ENCODE data around the gene GYPC. TPM values are rescaled to one million over a fixed set of nuclear protein-coding genes. Genes with fewer than 3 reads are reported as not detected.

Gene GYPC
- total RNA-seq, 1 experiment from 2014 or later: 444 TPM

GRCh38 chr2:126661702-126662500 lies 5.9 kb downstream of the GYPC start:
- in situ Hi-C loops (cut with HindIII; ENCODE audit: low pct_unique_long_range_greater_than_20kb, low sequenced_read_pairs): no loop called here
- DNase-seq (ENCODE audit: low read depth, low spot score): no peak

- in situ Hi-C loops (cut with HindIII; ENCODE audit: low pct_unique_long_range_greater_than_20kb, low sequenced_read_pairs): no loop called here
- no peak for DNase-seq (ENCODE audit: low read depth, low spot score)
These were observed 6.7 kb downstream of the GYPC start for GRCh38 chr2:126662621-126663020.

- no peak for DNase-seq (ENCODE audit: low read depth, low spot score)
- in situ Hi-C loops (cut with HindIII; ENCODE audit: low pct_unique_long_range_greater_than_20kb, low sequenced_read_pairs): no loop called here
These were observed 7.4 kb downstream of the GYPC start for GRCh38 chr2:126663184-126663963.

DNA sequence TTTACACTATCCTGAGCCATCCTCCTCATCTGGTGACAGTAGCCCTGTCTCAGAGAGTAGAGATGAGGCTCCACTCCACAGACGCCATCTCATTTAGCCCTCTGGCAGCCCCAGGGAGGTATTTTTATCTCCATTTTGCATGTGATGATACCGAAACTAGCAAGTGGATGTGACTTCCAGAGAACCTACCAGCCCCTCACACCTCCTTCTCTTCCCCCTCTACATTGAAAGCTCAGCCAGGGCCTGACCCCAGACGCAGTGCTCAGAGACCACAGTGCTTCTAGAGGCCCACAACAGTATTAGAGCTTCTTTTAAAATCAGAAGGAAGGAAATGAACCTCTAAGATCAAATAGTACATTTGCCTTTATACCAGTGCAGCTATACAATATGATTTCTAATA lies 8.3 kb downstream of the GYPC start:
- DNase-seq (ENCODE audit: low read depth, low spot score): no peak
- in situ Hi-C loops (cut with HindIII; ENCODE audit: low pct_unique_long_range_greater_than_20kb, low sequenced_read_pairs): no loop called here

GRCh38 chr2:126664639-126665038 lies 8.7 kb downstream of the GYPC start:
- DNase-seq (ENCODE audit: low read depth, low spot score): no peak
- in situ Hi-C loops (cut with HindIII; ENCODE audit: low pct_unique_long_range_greater_than_20kb, low sequenced_read_pairs): no loop called here

DNA sequence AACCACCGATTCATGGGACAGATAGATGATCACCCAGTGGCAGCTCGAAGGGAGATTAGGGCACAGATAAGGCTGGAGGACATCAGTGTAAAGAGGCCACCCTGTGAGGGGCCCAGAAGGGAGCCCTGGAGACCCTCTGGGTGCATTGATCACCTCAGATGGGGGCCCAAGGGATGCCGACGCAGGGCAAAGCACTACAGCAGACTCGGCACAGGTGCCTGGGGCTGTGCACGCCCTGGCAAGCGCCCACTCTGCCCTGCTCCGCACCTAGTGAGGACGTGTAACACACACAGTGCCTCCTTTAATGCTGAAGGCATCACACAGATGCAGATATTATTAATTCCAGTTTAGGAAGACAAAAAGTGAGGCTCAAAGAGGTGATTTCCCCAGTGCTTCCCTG lies 9.5 kb downstream of the GYPC start:
- in situ Hi-C loops (cut with HindIII; ENCODE audit: low pct_unique_long_range_greater_than_20kb, low sequenced_read_pairs): no loop called here
- no peak for DNase-seq (ENCODE audit: low read depth, low spot score)

GRCh38 chr2:126668254-126668653 lies 12.3 kb downstream of the GYPC start:
- in situ Hi-C loops (cut with HindIII; ENCODE audit: low pct_unique_long_range_greater_than_20kb, low sequenced_read_pairs): no loop called here
- DNase-seq (ENCODE audit: low read depth, low spot score): no peak

DNA sequence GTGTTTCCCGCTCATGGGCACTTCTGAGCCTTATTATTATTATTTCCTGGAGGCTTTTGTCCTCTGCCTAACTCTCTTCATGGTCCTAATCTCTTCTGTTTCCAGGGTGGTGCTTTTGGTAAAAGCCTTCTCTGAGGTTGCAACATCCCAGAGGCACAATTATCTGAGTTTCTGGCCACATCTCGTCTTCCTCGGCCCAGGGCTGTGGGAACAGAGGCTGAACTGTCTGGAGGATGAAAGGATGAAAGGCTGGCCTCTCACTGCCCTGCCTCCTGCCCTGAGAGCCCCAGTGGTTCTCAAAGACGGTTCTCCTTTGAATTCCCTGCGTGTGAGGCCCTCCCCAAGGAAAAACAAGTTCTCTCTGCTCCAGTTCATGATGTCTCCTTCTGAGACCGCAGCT lies 13.8 kb downstream of the GYPC start:
- peak; percentile 63 for DNase-seq (ENCODE audit: low read depth, low spot score)
- in situ Hi-C loops (cut with HindIII; ENCODE audit: low pct_unique_long_range_greater_than_20kb, low sequenced_read_pairs): no loop called here

GRCh38 chr2:126671488-126671887 lies 15.5 kb downstream of the GYPC start:
- in situ Hi-C loops (cut with HindIII; ENCODE audit: low pct_unique_long_range_greater_than_20kb, low sequenced_read_pairs): no loop called here
- DNase-seq (ENCODE audit: low read depth, low spot score): no peak

- in situ Hi-C loops (cut with HindIII; ENCODE audit: low pct_unique_long_range_greater_than_20kb, low sequenced_read_pairs): no loop called here
- DNase-seq (ENCODE audit: low read depth, low spot score): no peak
These were observed 17.1 kb downstream of the GYPC start for GRCh38 chr2:126672980-126673605.

DNA sequence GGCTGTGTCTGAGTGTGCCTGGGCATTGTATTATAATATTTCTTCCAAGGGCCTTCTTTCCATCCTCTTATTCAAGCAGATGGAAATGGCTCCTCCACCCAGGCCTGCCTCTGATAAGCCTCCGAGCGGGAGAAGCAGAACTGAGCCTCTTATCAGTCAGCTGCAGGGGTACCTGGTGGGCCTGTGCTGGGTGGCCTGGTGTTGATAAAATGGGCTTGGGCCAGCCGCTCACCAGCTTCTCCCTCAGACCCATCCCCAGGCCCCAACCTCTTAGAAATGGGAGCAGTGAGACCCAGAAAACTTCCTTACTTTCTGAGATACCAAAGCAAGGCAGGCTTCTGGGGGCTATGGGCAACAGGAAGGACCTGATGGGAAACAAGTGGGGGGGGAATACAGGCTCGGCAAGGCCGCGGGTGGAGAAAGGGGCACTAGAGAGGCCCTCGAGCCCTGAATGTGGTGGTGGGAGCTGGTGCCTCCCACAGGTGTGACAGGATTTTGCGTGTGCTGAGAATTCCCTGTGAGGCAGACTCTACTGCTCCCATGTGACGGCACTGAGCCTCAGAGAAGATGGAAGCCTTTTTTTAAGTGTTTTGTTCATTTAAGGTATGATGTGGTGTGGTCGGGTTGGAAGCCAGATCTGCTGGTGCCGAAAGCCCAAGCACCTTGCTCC lies 18.3 kb downstream of the GYPC start:
- DNase-seq (ENCODE audit: low read depth, low spot score): no peak
- in situ Hi-C loops (cut with HindIII; ENCODE audit: low pct_unique_long_range_greater_than_20kb, low sequenced_read_pairs): no loop called here

GRCh38 chr2:126675637-126676036 lies 19.7 kb downstream of the GYPC start:
- in situ Hi-C loops (cut with HindIII; ENCODE audit: low pct_unique_long_range_greater_than_20kb, low sequenced_read_pairs): no loop called here
- DNase-seq (ENCODE audit: low read depth, low spot score): no peak

DNA sequence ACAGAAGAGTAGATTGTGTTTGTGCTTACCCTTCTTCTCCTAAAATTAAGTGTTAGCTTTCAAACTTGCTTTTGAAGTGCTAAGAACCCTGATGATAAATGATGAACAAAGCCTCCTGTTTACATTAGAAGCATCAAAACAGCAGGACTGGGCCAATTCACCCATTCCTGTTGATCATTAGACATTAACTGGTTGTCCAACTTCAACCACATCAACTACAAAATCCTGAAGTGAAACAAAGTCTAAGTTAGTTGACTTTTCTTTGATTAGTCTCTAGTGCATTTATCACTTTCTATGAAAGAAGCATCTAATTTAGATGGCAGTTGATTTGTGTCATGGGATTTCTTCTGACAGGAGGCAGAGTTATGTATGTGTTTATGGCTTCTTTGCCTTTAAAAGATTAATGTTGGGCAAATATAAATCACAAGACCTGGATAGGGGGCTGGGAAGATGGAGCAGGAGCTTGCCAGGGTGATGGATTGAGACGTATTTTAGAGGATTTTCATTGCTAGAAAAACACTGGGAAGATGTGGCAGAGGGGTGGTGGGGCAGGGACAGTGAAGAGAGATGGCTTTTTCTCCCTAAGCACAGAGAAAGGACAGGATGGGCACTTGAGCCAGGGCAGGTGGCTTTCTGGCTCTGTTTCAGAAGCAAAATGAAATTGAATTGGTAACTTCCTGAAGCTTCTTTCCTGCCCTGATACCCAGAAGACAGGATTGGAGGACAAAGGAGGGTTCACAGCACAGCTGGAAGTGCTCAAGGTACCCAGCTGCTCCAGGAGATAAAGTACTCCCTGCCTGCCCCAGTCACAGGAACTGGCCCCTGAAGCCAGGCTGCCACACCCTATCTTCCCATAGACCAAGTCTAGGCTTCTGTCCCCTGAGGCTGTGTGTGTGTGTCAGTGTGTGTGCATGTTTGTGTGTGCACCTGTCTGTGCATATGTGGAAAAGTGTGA lies 20.5 kb downstream of the GYPC start:
- in situ Hi-C loops (cut with HindIII; ENCODE audit: low pct_unique_long_range_greater_than_20kb, low sequenced_read_pairs): no loop called here
- no peak for DNase-seq (ENCODE audit: low read depth, low spot score)

GRCh38 chr2:126677176-126677538 lies 21.2 kb downstream of the GYPC start:
- DNase-seq (ENCODE audit: low read depth, low spot score): no peak
- in situ Hi-C loops (cut with HindIII; ENCODE audit: low pct_unique_long_range_greater_than_20kb, low sequenced_read_pairs): no loop called here

DNA sequence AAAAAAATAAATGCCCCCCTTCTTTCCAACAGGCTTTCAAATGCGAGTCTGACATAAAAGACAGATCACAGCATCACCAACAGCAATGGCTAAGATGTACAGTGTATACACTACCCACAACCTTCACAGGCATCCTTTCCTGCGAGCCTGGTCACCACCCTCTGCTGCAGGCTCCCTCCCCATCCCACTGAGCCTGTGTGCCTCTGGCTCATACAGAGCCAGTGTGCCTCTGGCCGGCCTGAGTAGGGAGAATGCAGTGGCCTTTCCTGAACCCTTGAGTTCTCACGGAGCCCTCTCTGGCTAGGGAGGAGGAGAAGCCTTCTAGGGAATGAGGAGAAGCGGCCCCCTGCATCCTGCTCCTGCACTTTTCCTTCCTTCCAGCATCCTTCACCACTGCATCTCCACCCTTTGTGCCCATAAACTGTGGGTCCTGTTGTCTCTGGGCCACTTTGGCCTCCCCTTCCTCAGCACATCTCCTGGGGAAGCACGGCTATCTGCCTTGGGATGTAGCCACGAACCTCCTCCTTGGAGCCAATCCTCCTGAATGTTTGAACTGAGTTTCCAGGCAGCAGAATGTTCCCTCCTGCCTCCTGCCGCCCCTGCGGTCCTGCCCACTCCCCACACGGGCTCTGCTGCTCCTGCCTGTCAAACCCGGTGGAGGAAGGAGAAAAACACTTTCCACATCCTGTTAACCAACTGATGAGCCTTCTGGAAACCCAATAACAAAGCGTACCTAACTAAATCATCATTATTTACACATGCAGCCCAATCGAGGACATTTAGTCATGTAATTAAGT lies 22.5 kb downstream of the GYPC start:
- no peak for DNase-seq (ENCODE audit: low read depth, low spot score)
- in situ Hi-C loops (cut with HindIII; ENCODE audit: low pct_unique_long_range_greater_than_20kb, low sequenced_read_pairs): no loop called here

DNA sequence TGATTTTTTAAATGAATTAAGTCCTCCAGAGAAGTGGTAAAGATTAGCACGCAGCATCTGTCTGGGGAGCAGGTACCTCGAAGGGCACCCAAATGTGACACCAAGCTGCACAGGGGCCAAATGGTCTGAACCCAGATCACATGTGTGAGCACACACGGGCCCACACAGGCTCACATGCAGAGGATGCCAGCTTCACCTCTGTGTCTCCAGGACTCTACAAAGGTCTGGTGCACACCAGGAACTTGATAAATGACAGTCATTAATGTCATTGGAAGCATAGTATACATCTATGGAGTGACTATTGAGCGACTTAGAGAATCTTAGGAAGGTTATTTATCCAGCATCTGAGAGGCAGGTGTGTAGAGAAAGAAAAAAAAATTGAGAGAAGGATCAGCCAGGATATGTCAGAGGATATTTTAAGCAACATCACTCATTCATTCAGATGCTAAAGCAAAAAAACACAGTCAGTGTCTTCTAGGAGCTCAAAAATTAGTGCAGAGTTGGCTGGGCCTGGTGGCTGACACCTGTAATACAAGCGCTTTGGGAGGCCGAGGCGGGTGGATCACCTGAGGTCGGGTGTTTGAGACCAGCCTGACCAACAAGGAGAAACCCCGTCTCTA lies 23.2 kb downstream of the GYPC start:
- in situ Hi-C loops (cut with HindIII; ENCODE audit: low pct_unique_long_range_greater_than_20kb, low sequenced_read_pairs): no loop called here
- no peak for DNase-seq (ENCODE audit: low read depth, low spot score)

Data from SK-MEL-5 (cell line).